ENCODE data around the gene RHOU.
"Not testable (repeated sequence)": the region's sequence is repeated elsewhere in the genome, so short reads cannot be mapped to it uniquely, and the experiment has no call there.

Gene RHOU

GRCh38 chr1:228734881-228735801 is at the start of gene RHOU:
TSS of gene RHOU (plus strand) at chr1:228735479. CDS start at chr1:228735743, 264 bp downstream.
- peak; percentile 21 to 37 (median 24) for DNase-seq (ENCODE audit: low read depth in 2 of 3, low spot score in 2 of 3)

DNA sequence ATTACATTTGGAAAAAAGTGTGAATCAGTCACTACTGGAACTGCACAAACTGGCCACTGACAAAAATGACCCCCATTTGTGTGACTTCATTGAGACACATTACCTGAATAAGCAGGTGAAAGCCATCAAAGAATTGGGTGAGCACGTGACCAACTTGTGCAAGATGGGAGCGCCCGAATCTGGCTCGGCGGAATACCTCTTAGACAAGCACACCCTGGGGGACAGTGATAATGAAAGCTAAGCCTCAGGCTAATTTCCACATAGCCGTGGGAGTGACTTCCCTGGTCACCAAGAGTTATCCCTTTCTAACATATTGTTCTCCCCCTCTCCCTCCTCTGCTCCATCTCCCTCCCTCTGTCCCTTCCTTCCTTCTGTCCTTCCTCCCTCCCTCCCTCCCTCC is 47.7 kb upstream of the RHOU start:
- DNase-seq (ENCODE audit: low read depth in 2 of 3, low spot score in 2 of 3) = no peak

- DNase-seq (ENCODE audit: low read depth in 2 of 3, low spot score in 2 of 3) = no peak
Observed at GRCh38 chr1:228689255-228689654, 46.0 kb upstream of the RHOU start.

DNA sequence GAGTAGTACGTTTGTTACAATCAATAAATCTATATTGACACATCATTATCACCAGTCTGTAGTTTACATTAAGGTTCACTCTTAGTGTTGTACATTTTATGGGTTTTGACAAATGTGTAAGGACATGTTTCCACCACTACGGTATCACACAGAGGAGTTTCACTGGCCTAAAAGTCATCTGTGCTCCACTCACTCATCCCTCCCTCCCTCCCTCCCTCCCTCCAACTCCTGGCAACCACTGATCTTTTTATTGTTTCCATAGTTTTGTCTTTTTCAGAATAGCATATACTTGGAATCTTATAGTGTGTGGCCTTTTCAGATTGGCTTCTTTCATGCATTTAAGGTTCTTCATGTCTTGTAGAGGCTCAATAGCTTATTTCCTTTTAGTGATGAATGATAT is 44.1 kb upstream of the RHOU start:
- no peak for DNase-seq (ENCODE audit: low read depth in 2 of 3, low spot score in 2 of 3)

GRCh38 chr1:228691926-228692325 is 43.4 kb upstream of the RHOU start:
- no peak for DNase-seq (ENCODE audit: low read depth in 2 of 3, low spot score in 2 of 3)

GRCh38 chr1:228694447-228694846 is 40.8 kb upstream of the RHOU start:
- not testable (repeated sequence) for DNase-seq (ENCODE audit: low read depth in 2 of 3, low spot score in 2 of 3)

DNA sequence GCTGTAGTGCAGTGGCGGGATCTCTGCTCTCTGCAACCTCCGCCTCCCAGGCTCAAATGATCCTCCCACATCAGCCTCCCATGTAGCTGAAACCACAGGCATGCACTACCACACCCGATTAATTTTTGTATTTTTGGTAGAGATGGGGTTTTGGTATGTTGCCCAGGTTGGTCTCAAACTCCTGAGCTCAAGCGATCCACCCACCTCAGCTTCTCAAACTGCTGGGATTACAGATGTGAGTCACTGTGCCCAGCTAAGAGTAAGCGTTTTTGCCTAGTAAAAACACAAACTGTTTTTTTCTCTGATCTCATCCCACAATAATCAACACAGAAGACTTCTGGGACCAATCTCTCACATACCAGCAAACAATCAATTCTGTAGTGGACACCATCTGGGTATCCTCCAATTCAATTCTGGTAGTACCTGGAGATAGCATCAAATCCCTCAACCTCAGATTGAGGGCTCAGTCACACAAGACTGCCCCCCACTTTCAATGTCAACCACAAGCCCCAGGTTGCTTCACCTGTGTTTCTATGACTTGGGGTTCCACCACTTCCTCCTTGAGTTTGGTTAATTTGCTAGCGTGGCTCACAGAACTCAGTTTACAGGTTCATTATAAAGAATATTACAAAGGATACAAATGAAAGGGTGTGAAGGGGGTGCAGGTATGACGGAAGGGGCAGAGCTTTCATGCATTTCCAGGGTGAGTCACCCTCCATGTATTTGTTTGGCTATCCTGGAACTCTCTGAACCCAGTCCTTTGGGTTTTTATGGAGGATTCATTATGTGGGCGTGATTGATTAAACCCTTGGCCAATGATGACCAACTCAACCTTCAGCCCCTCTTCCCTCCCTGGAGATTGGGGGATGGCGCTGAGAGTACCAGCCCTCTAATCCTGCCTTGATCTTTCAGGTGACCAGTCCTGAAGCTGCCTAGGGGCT is 40.0 kb upstream of the RHOU start:
- DNase-seq (ENCODE audit: low read depth in 2 of 3, low spot score in 2 of 3) = no peak

DNA sequence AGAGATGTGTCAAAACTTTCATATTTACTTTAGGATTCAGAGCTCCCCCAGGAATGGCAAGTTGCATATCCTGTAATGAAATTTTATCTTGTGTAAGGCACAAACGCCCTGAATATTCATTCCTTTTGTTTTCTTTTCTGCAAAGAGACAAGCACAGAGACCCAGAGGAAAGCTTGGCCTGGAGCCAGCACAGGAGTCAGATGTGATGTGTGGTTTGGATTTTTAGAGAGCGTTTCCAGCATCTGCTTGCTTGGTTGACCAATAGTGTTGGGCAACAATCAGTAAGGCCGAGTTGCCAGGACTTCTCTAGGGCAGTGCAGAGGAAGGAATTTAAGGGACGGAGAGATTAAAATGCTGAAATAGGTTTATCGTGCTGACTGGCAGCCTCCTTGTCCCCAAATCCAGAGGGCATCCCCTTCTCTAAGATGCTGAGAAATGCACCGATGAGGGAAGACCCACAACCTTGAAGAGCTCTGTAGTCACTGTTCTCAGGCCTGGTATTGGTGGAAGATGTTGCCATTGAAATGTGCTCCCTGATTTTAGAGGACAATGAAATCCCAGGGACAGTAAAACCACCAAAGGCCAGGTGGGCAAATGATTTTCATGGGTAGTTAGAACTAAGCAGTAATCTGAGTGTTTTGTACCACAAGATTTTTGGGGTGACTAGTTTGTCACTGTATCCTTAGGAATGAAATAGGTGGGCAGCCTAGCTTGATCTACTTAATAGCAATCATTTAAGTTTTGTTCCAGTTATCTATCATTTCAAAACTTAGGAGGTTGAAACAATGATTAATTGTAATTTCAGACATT is 37.9 kb upstream of the RHOU start:
- no peak for DNase-seq (ENCODE audit: low read depth in 2 of 3, low spot score in 2 of 3)

DNA sequence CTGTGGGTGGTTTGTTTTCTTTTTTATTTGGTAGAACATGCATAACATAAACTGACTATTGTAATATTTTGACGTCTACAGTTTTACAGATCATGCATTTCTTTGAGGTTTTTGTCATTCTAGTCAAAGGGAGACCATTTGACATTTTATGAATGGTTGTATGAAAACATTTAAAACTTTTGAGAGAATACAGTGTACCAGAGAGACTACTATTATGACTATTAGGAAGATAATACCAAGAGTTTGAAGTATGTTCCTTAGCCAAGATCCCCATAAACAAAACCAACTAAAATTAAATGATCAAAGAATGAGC is 37.3 kb upstream of the RHOU start:
- no peak for DNase-seq (ENCODE audit: low read depth in 2 of 3, low spot score in 2 of 3)

GRCh38 chr1:228702433-228702832 is 32.8 kb upstream of the RHOU start:
- DNase-seq (ENCODE audit: low read depth in 2 of 3, low spot score in 2 of 3) = no peak

GRCh38 chr1:228706305-228706704 is 29.0 kb upstream of the RHOU start:
- DNase-seq (ENCODE audit: low read depth in 2 of 3, low spot score in 2 of 3) = no peak

GRCh38 chr1:228717081-228717480 is 18.2 kb upstream of the RHOU start:
- no peak for DNase-seq (ENCODE audit: low read depth in 2 of 3, low spot score in 2 of 3)

GRCh38 chr1:228721407-228721806 is 13.9 kb upstream of the RHOU start:
- DNase-seq (ENCODE audit: low read depth in 2 of 3, low spot score in 2 of 3) = no peak

- DNase-seq (ENCODE audit: low read depth in 2 of 3, low spot score in 2 of 3) = no peak
Observed at GRCh38 chr1:228723287-228723686, 12.0 kb upstream of the RHOU start.

- DNase-seq (ENCODE audit: low read depth in 2 of 3, low spot score in 2 of 3) = no peak
Observed at GRCh38 chr1:228723921-228724320, 11.4 kb upstream of the RHOU start.

- no peak for DNase-seq (ENCODE audit: low read depth in 2 of 3, low spot score in 2 of 3)
Observed at GRCh38 chr1:228725178-228725577, 10.1 kb upstream of the RHOU start.

DNA sequence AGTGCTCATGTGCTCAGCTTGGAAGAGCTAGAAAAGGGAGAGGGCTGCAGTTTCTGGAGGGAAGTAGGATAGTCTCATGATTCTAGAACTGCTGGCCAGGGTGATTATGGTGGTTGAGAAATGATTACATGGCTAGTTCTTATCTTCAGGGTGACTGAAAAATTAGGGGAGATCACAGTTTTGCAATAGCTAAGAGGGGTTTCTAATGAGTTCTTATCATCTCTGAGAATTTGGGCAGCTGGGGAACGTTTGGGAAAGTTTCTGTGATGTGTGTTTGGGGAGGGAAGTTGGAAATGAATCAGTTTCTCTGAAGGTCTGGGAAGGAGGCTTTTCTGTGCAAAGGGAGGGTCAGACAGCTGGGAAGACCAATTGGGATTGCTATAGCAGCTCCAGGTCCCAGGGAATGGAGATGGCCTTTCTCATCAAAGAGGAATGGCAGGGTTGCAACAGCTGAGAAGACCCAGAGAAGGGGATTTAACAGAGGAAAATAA is 7.6 kb upstream of the RHOU start:
- DNase-seq (ENCODE audit: low read depth in 2 of 3, low spot score in 2 of 3) = no peak

DNA sequence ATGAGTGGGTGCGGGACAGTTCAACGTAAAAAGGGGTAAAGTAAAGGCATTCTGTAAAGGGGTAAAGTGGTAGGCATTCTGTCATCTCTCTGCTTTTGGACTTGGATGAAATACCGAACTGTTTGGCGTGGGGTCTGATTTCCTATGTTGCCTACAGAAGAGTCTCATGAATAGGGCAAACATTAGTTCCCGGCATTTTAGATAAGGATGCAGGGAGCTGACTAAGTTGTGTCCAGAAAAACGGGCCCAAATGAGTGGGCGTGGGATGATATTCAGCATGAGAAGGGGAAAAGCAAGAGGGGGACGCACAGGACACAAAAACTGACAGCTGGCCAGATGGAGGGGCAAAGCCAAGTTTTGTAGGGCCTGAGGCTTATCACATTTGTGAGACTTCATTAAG is 2.9 kb upstream of the RHOU start:
- DNase-seq (ENCODE audit: low read depth in 2 of 3, low spot score in 2 of 3) = no peak

DNA sequence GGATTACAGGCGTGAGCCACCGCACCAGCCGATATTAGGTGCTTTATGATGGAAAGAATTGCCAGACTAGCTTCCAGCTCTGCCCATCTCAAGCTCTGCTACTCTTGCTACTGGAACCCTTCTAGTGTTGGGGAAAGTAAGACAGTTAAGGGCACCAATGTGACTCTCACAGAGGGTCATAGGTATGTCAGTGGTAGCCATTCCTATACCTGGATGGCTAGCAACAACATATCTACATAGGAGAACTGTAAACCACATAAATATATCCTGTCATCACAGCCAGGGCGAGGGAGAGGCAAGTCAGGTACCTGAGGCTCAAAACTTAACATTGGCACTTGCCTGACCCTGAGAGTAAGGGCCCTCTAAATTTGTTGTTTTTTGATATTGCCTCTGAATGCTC is 1.7 kb upstream of the RHOU start:
- DNase-seq (ENCODE audit: low read depth in 2 of 3, low spot score in 2 of 3) = no peak

- DNase-seq (ENCODE audit: low read depth in 2 of 3, low spot score in 2 of 3) = peak in 1 of 3 experiments; percentile 8
Observed at GRCh38 chr1:228735871-228736586, 750 bp downstream of the RHOU start.

Data from activated CD8-positive, alpha-beta memory T cell treated with anti-CD3 and anti-CD28 coated beads for 48 hours (primary cell).